ENCODE measurements around the gene ANXA7. TPM values are rescaled to one million over a fixed set of nuclear protein-coding genes. Genes with fewer than 3 reads are reported as not detected.

Gene ANXA7
- total RNA-seq, 1 experiment from 2014 or later, result 67.8 TPM

DNA sequence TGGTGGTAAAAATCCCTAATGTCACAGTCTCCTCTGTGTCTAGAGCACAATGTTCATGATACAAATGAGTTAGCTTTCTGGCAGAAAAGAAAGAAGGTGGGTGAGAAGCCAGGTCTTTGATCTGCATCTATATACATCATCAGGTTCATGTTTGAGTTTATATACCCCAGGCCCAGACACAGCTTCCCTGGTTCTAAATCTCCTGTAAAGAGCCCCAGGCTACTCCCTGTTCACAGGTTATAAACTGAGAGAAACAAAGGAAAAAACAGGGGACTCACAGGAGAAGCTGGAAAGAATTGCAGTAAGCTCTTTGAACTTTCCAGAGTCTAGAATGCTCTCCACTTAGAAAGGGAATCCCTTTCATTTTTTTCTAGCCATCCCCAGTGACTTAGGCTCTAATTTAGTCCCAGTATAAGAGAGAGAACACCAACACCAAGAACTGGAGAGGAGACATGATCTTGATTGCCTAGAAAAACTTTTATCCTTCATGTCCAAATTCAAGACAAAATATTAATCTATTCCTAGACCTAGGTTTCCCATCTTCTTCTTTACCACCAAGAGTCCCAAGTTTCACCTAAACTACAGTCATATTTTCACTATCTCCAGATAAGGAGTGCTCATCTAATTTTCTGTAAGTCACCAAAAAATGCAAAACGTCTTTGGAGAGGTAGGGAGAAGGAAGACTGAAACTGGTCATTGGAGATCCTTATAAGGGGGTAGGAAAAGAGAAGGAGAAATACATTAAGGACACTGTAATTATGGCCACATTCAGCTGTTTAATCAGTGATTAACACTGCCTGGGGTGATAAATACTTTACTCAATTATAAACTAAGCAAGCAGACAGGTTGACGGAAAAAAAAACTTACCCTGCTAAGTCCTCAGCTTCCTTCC is 19.0 kb upstream of the ANXA7 start:
- H3K27ac Mint-ChIP-seq, result no peak overlapping the region
- H3K4me3 Mint-ChIP-seq, result no peak overlapping the region
- ChIA-PET CTCF (no interaction called here), POLR2A (no interaction called here)
- ATAC-seq (no peak), DNase-seq (ENCODE audit: low spot score) (no peak)
- no peaks in the 10 kb centered on the region for H3K9me3 Mint-ChIP-seq
- TF ChIP-seq JAZF1 (CRISPR knock-in tag; IDR thresholded peaks at IDR 0.05) (no peak), TCF7 (CRISPR knock-in tag; IDR thresholded peaks at IDR 0.05; ENCODE audit: low read depth) (no peak), SP1 (CRISPR knock-in tag; conservative IDR thresholded peaks at IDR 0.05) (no peak), ZNF671 (CRISPR knock-in tag; IDR thresholded peaks at IDR 0.05) (no peak), ATF1 (CRISPR knock-in tag; IDR thresholded peaks at IDR 0.05) (no peak)
- H3K4me1 Mint-ChIP-seq, result 0 out of 2 replicates have a peak, but pooled peaks cover 3% of the 10 kb centered on the region
- H3K36me3 Mint-ChIP-seq, result peaks cover under 1% of the 10 kb centered on the region; the same call in 1 of the 2 replicates
- no peaks in the 10 kb centered on the region for H3K27me3 Mint-ChIP-seq (ENCODE audit: low read depth)

DNA sequence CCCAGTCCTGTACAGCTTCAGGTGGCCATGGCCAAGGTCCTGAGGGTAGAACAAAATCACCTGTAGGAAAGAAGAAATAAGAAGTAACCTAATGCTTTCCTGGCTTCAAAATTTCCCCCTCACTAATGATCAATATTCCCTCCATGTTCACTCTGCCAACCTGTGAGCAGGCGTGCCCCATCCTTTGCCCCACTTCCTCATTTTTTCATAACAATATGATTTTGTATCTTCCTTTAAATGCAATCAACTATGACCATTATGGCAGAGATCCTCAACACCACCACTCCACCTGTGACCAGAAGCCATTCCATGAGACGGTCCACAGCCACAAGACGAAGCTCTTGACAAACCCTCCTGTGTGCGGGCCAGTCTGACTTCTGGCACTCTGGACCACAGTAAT is 12.5 kb upstream of the ANXA7 start:
- DNase-seq (ENCODE audit: low spot score) (no peak), ATAC-seq (no peak)
- no peaks in the 10 kb centered on the region for H3K27me3 Mint-ChIP-seq (ENCODE audit: low read depth)
- ChIA-PET POLR2A (interaction anchor here (0.6 kb wide), 1 partner anchor 312 kb away, joined by 8 read pairs; no protein-coding TSS in a partner anchor), CTCF (no interaction called here)
- H3K27ac Mint-ChIP-seq, result no peak overlapping the region
- H3K4me1 Mint-ChIP-seq, result no peaks in the 10 kb centered on the region
- H3K4me3 Mint-ChIP-seq, result no peak overlapping the region
- TF ChIP-seq, protein P1, sequence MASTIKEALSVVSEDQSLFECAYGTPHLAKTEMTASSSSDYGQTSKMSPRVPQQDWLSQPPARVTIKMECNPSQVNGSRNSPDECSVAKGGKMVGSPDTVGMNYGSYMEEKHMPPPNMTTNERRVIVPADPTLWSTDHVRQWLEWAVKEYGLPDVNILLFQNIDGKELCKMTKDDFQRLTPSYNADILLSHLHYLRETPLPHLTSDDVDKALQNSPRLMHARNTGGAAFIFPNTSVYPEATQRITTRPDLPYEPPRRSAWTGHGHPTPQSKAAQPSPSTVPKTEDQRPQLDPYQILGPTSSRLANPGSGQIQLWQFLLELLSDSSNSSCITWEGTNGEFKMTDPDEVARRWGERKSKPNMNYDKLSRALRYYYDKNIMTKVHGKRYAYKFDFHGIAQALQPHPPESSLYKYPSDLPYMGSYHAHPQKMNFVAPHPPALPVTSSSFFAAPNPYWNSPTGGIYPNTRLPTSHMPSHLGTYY (CRISPR knock-in tag; IDR thresholded peaks at IDR 0.05), result no peak
- TF ChIP-seq, protein P2, sequence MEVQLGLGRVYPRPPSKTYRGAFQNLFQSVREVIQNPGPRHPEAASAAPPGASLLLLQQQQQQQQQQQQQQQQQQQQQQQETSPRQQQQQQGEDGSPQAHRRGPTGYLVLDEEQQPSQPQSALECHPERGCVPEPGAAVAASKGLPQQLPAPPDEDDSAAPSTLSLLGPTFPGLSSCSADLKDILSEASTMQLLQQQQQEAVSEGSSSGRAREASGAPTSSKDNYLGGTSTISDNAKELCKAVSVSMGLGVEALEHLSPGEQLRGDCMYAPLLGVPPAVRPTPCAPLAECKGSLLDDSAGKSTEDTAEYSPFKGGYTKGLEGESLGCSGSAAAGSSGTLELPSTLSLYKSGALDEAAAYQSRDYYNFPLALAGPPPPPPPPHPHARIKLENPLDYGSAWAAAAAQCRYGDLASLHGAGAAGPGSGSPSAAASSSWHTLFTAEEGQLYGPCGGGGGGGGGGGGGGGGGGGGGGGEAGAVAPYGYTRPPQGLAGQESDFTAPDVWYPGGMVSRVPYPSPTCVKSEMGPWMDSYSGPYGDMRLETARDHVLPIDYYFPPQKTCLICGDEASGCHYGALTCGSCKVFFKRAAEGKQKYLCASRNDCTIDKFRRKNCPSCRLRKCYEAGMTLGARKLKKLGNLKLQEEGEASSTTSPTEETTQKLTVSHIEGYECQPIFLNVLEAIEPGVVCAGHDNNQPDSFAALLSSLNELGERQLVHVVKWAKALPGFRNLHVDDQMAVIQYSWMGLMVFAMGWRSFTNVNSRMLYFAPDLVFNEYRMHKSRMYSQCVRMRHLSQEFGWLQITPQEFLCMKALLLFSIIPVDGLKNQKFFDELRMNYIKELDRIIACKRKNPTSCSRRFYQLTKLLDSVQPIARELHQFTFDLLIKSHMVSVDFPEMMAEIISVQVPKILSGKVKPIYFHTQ (CRISPR knock-in tag; IDR thresholded peaks at IDR 0.05), result no peak
- H3K9me3 Mint-ChIP-seq, result no peaks in the 10 kb centered on the region
- H3K36me3 Mint-ChIP-seq, result peaks cover 23% of the 10 kb centered on the region

DNA sequence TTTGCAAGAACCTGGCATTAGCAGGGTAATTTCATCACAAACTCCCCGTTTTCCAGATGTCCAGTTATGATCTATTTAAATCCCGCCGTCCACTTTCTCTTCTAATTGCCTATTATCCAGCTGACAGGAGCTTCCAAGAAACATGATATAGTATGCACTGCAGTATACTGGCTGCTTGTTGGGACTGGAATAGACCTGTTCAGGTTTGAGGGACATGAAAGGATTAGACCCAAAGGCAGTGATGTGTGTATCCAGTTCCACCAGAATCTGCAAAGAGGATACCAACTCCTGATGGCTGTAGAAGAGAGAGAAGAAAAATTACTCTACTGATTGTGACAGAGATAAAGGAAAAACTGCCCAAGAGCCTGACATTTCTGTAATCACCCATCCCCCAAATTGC is 10.6 kb upstream of the ANXA7 start:
- no peaks in the 10 kb centered on the region for H3K27me3 Mint-ChIP-seq (ENCODE audit: low read depth)
- no peak overlapping the region for H3K27ac Mint-ChIP-seq
- POLR2A ChIA-PET, result no interaction called here
- H3K4me1 Mint-ChIP-seq, result no peaks in the 10 kb centered on the region
- CTCF ChIA-PET, result no interaction called here
- H3K9me3 Mint-ChIP-seq, result no peaks in the 10 kb centered on the region
- peaks cover 23% of the 10 kb centered on the region for H3K36me3 Mint-ChIP-seq
- H3K4me3 Mint-ChIP-seq, result no peak overlapping the region
- no peak for ATAC-seq
- DNase-seq (ENCODE audit: low spot score), result no peak
- TF ChIP-seq JUN (CRISPR knock-in tag; IDR thresholded peaks at IDR 0.05) (no peak), JAZF1 (CRISPR knock-in tag; IDR thresholded peaks at IDR 0.05) (no peak), ATF1 (CRISPR knock-in tag; IDR thresholded peaks at IDR 0.05) (no peak), ZNF396 (CRISPR knock-in tag; IDR thresholded peaks at IDR 0.05; ENCODE audit: borderline replicate concordance) (no peak), ETV6 (CRISPR knock-in tag; IDR thresholded peaks at IDR 0.05) (no peak), ZNF263 (CRISPR knock-in tag; IDR thresholded peaks at IDR 0.05; ENCODE audit: low read depth) (no peak), SMAD4 (CRISPR knock-in tag; IDR thresholded peaks at IDR 0.05) (no peak), SOX15 (CRISPR knock-in tag; IDR thresholded peaks at IDR 0.05) (no peak), KAT7 (CRISPR knock-in tag; IDR thresholded peaks at IDR 0.05; ENCODE audit: borderline replicate concordance) (no peak)
- TF ChIP-seq, protein P3, sequence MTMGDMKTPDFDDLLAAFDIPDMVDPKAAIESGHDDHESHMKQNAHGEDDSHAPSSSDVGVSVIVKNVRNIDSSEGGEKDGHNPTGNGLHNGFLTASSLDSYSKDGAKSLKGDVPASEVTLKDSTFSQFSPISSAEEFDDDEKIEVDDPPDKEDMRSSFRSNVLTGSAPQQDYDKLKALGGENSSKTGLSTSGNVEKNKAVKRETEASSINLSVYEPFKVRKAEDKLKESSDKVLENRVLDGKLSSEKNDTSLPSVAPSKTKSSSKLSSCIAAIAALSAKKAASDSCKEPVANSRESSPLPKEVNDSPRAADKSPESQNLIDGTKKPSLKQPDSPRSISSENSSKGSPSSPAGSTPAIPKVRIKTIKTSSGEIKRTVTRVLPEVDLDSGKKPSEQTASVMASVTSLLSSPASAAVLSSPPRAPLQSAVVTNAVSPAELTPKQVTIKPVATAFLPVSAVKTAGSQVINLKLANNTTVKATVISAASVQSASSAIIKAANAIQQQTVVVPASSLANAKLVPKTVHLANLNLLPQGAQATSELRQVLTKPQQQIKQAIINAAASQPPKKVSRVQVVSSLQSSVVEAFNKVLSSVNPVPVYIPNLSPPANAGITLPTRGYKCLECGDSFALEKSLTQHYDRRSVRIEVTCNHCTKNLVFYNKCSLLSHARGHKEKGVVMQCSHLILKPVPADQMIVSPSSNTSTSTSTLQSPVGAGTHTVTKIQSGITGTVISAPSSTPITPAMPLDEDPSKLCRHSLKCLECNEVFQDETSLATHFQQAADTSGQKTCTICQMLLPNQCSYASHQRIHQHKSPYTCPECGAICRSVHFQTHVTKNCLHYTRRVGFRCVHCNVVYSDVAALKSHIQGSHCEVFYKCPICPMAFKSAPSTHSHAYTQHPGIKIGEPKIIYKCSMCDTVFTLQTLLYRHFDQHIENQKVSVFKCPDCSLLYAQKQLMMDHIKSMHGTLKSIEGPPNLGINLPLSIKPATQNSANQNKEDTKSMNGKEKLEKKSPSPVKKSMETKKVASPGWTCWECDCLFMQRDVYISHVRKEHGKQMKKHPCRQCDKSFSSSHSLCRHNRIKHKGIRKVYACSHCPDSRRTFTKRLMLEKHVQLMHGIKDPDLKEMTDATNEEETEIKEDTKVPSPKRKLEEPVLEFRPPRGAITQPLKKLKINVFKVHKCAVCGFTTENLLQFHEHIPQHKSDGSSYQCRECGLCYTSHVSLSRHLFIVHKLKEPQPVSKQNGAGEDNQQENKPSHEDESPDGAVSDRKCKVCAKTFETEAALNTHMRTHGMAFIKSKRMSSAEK (CRISPR knock-in tag; IDR thresholded peaks at IDR 0.05; ENCODE audit: borderline replicate concordance), result no peak
- TF ChIP-seq, protein P4, sequence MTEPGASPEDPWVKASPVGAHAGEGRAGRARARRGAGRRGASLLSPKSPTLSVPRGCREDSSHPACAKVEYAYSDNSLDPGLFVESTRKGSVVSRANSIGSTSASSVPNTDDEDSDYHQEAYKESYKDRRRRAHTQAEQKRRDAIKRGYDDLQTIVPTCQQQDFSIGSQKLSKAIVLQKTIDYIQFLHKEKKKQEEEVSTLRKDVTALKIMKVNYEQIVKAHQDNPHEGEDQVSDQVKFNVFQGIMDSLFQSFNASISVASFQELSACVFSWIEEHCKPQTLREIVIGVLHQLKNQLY (CRISPR knock-in tag; IDR thresholded peaks at IDR 0.05), result no peak
- TF ChIP-seq, protein P5, sequence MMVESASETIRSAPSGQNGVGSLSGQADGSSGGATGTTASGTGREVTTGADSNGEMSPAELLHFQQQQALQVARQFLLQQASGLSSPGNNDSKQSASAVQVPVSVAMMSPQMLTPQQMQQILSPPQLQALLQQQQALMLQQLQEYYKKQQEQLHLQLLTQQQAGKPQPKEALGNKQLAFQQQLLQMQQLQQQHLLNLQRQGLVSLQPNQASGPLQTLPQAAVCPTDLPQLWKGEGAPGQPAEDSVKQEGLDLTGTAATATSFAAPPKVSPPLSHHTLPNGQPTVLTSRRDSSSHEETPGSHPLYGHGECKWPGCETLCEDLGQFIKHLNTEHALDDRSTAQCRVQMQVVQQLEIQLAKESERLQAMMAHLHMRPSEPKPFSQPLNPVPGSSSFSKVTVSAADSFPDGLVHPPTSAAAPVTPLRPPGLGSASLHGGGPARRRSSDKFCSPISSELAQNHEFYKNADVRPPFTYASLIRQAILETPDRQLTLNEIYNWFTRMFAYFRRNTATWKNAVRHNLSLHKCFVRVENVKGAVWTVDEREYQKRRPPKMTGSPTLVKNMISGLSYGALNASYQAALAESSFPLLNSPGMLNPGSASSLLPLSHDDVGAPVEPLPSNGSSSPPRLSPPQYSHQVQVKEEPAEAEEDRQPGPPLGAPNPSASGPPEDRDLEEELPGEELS (CRISPR knock-in tag; IDR thresholded peaks at IDR 0.05), result no peak
- TF ChIP-seq, protein P6, sequence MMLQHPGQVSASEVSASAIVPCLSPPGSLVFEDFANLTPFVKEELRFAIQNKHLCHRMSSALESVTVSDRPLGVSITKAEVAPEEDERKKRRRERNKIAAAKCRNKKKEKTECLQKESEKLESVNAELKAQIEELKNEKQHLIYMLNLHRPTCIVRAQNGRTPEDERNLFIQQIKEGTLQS (CRISPR knock-in tag; conservative IDR thresholded peaks at IDR 0.05), result no peak

All from WTC11 (cell line).